ENCODE results near the gene HMCN2.

The HMCN2 gene

DNA sequence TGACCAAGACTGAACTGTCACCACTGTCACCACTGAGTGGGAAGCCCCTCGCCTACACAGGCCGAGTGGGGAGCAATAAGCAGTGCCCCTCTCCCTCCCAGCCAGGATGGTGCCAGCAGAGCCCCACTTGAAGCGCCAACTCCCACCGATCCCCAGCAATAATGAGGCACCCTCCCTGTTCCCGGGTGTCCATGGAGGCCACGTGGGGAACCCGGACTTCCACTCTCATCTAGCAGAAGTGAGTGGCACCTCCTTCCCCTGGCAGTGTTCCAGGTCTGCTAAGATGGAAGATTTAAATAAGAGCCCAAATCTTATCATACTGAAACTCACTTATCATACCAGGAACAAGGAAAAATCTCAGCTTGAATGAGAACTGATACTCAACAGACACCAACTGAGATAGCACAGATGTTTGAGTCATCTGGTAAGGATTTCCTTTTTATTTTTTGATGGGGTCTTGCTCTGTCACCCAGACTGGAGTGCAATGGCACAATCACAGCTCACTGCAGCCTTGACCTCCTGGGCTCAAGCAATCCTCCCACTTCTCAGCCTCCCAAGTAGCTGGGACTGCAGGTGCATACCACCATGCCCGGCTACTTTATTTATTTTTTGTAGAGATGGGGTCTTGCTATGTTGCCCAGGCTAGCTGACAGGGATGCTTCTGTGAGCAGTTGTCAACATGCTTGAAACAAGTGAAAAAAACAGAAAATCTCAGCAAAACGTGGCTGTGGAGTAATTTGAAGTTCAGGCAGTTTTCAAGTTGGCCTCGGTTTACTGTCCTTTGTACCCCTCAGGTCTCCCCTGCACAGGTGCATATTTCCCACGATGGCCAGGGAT is 149.6 kb downstream of the HMCN2 start:
- in situ Hi-C loops (cut with MboI; ENCODE audit: low sequenced_read_pairs, unreplicated experiment), result no loop called here
- DNase-seq (ENCODE audit: low spot score), result no peak

GRCh38 chr9:130417602-130418001 is 152.0 kb downstream of the HMCN2 start:
- no peak for DNase-seq (ENCODE audit: low spot score)

More for the DNA sequence above, 149.6 kb downstream of the HMCN2 start:
- TF ChIP-seq CTCF (IDR thresholded peaks at IDR 0.05; ENCODE audit: borderline replicate concordance, control extremely low read depth, extremely low read depth, insufficient read depth, missing control alignments), result no peak

GRCh38 chr9:130418776-130419175 is 153.2 kb downstream of the HMCN2 start:
- in situ Hi-C loops (cut with MboI; ENCODE audit: low sequenced_read_pairs, unreplicated experiment), result no loop called here
- TF ChIP-seq CTCF (IDR thresholded peaks at IDR 0.05; ENCODE audit: borderline replicate concordance, control extremely low read depth, extremely low read depth, insufficient read depth, missing control alignments), result no peak
- DNase-seq (ENCODE audit: low spot score), result no peak

More at GRCh38 chr9:130417602-130418001, 152.0 kb downstream of the HMCN2 start:
- in situ Hi-C loops (cut with MboI; ENCODE audit: low sequenced_read_pairs, unreplicated experiment), result no loop called here
- no peak for TF ChIP-seq CTCF (IDR thresholded peaks at IDR 0.05; ENCODE audit: borderline replicate concordance, control extremely low read depth, extremely low read depth, insufficient read depth, missing control alignments)

DNA sequence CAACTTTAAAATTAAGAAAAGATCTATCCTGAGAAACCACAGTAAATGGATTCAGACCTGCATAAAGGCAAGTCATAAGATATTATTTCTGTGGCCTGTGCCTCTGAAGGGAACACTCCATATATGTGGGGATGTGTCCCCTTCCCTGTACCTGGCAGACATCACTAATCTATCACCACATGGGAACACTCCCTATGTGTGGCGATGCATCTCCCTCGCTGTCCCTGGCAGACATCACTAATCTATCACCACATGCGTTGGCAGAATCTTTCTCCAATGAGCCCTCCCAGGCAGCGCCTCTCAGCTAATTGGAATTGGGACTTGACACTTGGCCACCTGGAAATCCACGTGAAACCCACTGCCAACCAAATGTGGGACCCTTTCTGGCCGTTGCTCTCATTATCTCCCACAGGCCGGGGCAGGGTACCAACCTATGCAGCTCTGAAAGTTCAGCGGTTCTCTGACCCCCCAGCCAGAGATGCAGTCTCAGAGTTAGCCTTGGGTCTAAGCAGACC is 154.0 kb downstream of the HMCN2 start:
- no peak for TF ChIP-seq CTCF (IDR thresholded peaks at IDR 0.05; ENCODE audit: borderline replicate concordance, control extremely low read depth, extremely low read depth, insufficient read depth, missing control alignments)
- DNase-seq (ENCODE audit: low spot score), result no peak
- in situ Hi-C loops (cut with MboI; ENCODE audit: low sequenced_read_pairs, unreplicated experiment), result no loop called here

DNA sequence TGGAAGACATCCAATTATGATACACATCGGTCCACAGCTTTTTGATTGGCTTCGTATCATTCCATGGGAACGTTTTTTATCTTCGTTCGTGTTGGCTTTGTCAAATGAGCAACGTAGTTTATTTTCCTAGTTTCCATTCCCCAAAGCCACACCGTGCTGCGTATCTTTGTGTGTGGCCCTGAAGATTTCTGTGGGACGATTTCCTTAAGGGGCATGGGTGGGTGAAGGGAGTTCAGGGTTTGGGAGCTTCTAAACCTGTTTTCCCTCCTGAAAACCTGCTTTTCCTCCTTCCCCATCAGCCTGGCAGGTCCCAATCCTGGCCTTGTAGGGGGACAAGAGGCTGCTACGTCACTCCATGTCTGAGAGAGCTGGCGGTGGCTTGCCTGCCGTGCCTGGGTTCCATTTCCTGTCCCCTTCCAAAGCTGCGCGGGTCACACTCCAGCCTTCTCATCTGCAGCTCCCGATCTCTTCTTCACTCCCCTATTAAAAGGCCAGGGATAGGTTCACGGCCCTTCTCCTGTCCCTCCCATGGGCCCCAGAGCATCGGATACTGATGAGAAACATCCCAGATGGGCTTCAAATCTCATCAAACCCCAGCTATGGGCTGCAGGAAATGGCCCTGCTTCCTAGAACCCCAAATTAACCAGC is 155.7 kb downstream of the HMCN2 start:
- in situ Hi-C loops (cut with MboI; ENCODE audit: low sequenced_read_pairs, unreplicated experiment), result no loop called here
- no peak for TF ChIP-seq CTCF (IDR thresholded peaks at IDR 0.05; ENCODE audit: borderline replicate concordance, control extremely low read depth, extremely low read depth, insufficient read depth, missing control alignments)
- DNase-seq (ENCODE audit: low spot score), result no peak

DNA sequence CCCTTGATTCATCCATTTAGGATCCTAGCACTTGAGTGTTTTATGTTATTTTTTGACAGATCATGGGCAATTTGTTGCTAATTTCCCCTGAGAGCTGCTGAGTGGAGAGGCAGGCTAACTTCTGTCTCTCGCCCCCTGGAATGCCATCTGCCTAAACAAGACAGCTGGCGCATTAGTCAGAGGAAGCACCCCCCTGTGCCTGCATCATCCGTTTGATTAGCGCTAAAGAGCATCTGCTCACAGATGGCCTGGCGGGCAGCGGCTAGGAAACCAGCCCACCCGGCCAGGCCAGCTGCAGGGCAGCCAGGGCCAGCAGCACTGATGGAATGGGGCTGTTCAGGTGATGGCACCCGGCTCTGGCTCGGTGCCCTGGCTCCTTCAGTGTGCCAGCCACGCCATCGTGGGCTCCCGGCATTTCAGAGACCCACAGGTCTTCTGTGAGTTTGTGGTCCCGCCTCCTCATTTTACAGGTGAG is 156.3 kb downstream of the HMCN2 start:
- no peak for TF ChIP-seq CTCF (IDR thresholded peaks at IDR 0.05; ENCODE audit: borderline replicate concordance, control extremely low read depth, extremely low read depth, insufficient read depth, missing control alignments)
- in situ Hi-C loops (cut with MboI; ENCODE audit: low sequenced_read_pairs, unreplicated experiment), result no loop called here
- DNase-seq (ENCODE audit: low spot score), result no peak
